ENCODE results near the gene MYO10. TPM values are rescaled to one million over a fixed set of nuclear protein-coding genes. Genes with fewer than 3 reads are reported as not detected.

The MYO10 gene
- polyA plus RNA-seq, 1 donor = 30.7 TPM

DNA sequence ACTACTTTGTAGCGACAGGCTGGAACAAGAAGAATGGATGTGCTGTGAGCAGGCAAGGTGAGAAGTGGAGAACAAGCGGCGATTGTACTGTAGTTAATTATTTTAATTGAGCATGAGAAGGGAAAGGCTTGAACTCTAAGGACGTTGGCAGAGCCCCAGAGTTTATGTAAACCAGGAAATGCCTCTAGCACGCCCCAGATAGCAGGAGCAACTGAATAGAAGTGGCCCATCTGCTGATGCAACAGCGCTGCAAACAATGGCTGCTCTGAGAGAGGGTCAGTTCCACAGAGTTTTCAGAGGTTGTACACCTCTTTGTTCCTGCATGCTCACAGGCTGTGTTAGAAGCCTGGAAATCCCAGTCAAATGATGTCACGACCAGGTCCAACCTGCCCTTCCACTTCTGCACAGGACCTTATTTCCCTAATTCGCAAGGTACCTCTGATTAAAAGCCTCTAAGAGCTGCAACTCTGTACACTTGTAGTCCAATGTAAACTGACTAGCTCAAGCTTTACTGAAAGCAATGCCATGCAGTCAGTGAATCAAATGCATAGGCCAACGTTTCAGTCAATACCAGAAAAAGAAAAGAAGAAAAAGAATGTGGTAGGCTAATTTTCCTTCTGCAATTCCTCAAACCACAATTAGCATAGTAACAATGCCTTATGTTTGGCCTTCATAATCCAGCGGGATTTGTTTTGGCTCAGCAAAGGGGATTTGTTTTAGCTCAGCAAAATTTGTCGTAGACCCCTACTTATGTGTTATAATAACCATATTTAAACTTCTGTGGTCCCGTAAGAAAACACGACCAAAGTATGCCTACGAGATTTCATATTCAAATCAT is 199.7 kb downstream of the MYO10 start:
- Histone ChIP-seq H3K4me3 (ENCODE audit: low read length) (peak overlapping the region; percentile 36), H3K27me3 (ENCODE audit: control insufficient read depth, insufficient read depth, low read length) (no peaks in the 10 kb centered on the region), H3K27ac (ENCODE audit: low read length) (peak overlapping the region; percentile 96), H3K36me3 (ENCODE audit: control insufficient read depth, insufficient read depth, low read length) (peaks cover 18% of the 10 kb centered on the region), H3K9me3 (ENCODE audit: control insufficient read depth, low read depth, low read length) (no peaks in the 10 kb centered on the region), H3K4me1 (ENCODE audit: control insufficient read depth, insufficient read depth, low read length) (peaks cover 26% of the 10 kb centered on the region)
- no CpG with 5 or more reads among the region's 14 CpGs for WGBS (ENCODE audit: insufficient coverage, low lambda C conversion rate)
- peak; percentile 67 to 85 for DNase-seq

DNA sequence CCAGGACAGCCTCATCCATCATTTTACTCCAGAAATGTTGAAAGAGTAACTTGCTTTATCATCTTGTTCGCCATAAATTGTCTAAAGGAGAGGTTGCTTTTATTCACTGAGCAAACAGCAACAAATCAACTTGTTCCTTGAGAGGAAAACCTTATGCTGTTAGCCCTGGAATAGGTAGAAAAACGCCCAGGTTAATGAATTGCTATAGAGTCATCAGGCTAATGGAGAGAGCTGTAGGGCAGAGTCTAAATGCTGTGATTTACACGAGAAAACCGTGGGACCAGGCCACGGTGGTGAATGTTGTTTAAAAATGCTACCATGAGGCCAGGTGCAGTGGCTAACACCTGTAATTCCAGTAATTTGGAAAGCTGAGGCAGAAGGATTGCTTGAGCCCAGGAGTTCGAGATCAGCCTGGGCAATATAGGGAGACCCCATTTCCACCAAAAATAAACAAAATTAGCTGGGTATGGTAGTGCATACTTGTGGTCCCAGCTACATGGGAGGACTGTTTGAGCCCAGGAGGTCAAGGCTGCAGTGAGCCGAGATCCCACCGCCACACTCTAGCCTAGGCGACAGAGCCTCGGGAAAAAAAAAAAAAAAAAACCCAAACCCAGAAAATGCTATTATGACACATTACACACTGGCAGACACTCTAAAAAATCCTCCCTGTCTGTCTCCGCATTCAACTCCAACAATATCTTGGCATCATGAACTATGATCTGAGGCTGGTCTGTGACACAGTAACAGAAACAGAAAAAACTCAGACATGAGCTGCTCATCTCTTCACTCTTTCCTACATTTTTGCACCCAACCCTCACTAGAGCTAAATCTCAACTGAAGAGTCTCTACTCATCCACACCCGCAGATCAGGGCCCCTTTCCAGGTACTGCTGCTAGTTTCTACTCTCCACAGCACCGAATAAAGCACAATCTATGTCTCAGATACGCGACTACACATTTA is 200.7 kb downstream of the MYO10 start:
- peak; percentile 75 to 89 for DNase-seq
- Histone ChIP-seq H3K27me3 (ENCODE audit: control insufficient read depth, insufficient read depth, low read length) (no peaks in the 10 kb centered on the region), H3K4me3 (ENCODE audit: low read length) (peak overlapping the region; percentile 23), H3K36me3 (ENCODE audit: control insufficient read depth, insufficient read depth, low read length) (peaks cover 16% of the 10 kb centered on the region), H3K27ac (ENCODE audit: low read length) (peak overlapping the region; percentile 96), H3K9me3 (ENCODE audit: control insufficient read depth, low read depth, low read length) (no peaks in the 10 kb centered on the region), H3K4me1 (ENCODE audit: control insufficient read depth, insufficient read depth, low read length) (peaks cover 26% of the 10 kb centered on the region)
- 17% methylated on average over 1 of the region's 15 CpGs for WGBS (ENCODE audit: insufficient coverage, low lambda C conversion rate)

DNA sequence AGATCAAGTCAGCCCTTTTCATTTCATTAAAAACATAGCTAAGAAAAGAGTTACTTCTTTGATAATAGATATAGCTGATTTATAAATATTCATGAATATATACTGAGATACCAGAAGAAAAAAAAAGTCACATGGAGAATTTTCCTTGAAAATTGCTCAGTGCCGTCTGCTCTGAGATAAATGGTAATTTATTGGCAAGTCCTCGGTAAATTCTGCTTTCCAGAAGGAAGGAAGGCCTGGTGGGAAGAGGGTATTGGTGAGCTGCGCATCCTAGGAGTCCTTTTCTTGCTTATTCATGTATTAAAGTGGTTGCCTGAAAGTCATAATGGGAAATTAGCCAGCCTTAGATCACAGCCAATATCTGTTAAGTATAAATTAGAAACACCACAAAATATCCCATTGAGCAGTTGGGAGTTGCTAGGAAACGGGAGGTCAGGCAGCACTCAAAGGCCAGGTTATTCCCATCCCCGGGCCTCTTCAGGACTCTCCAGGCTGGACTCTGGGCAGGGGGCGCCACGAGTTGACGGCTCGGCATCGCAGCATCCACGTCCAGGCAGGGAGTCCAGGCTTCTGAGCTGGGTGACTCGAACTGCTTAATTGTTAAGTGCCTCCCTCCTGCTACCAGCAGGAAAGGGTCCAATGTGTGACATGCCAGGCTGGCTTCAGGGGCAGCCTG is 202.6 kb downstream of the MYO10 start:
- no CpG with 5 or more reads among the region's 12 CpGs for WGBS (ENCODE audit: insufficient coverage, low lambda C conversion rate)
- peak in 1 of 2 donors; percentile 50 for DNase-seq
- peak overlapping the region; percentile 96 for H3K27ac ChIP-seq (ENCODE audit: low read length)

DNA sequence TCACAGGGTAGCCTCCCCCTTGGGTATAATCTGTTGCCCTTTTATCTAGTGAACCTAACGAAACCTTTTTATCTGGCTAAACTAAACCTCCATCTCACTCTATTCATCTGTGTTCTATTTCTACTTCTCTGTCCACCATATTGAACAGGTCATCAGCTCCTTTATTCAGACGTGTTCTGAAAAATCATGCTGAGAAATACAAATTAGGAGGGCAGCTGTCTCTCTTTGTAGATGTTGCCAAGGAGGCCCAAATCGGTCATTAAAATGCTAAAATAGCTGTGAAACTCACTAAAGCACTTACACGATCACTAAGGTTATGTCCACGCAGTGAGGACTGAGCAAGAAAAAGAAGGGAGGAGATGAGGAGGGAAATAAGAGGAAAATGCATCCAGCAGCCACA is 203.7 kb downstream of the MYO10 start:
- WGBS (ENCODE audit: insufficient coverage, low lambda C conversion rate) = 90% methylated on average over 2 of the region's 5 CpGs
- H3K4me1 ChIP-seq (ENCODE audit: control insufficient read depth, insufficient read depth, low read length) = peaks cover 26% of the 10 kb centered on the region
- H3K27me3 ChIP-seq (ENCODE audit: control insufficient read depth, insufficient read depth, low read length) = no peaks in the 10 kb centered on the region

More for the DNA sequence above, 202.6 kb downstream of the MYO10 start:
- no peaks in the 10 kb centered on the region for H3K9me3 ChIP-seq (ENCODE audit: control insufficient read depth, low read depth, low read length)
- peaks cover 26% of the 10 kb centered on the region for H3K4me1 ChIP-seq (ENCODE audit: control insufficient read depth, insufficient read depth, low read length)
- H3K27me3 ChIP-seq (ENCODE audit: control insufficient read depth, insufficient read depth, low read length) = no peaks in the 10 kb centered on the region
- peaks cover 17% of the 10 kb centered on the region for H3K36me3 ChIP-seq (ENCODE audit: control insufficient read depth, insufficient read depth, low read length)
- H3K4me3 ChIP-seq (ENCODE audit: low read length) = no peak overlapping the region

DNA sequence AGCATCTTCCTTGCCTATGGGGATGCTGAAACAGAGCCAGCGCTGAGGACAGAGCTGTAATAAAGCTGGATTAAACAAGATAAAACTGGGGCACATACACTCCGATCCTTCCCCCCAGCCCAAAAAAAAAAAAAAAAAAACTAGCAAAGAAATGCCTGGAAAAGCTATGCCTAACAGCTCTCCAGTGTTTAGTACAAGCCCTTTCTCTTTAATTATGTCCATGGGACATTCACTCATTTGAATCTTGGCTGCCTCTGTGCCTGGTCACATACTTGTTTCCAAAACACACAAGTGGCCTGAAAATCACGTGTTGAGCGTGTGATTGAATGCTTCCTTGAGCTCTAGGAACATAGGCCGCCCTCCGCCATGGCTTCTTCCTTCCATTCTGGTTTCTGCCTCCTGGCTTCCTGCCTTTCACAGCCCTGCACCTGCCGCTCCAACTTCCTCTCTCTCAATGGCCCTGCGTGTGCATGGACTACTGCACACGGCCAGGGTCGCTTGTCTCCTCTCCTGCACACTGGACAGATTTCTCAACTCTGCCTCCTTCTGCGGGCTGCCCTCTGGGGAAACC is 208.2 kb downstream of the MYO10 start:
- Histone ChIP-seq H3K4me3 (ENCODE audit: low read length) (no peak overlapping the region), H3K36me3 (ENCODE audit: control insufficient read depth, insufficient read depth, low read length) (peaks cover 17% of the 10 kb centered on the region), H3K9me3 (ENCODE audit: control insufficient read depth, low read depth, low read length) (no peaks in the 10 kb centered on the region), H3K27me3 (ENCODE audit: control insufficient read depth, insufficient read depth, low read length) (no peaks in the 10 kb centered on the region), H3K27ac (ENCODE audit: low read length) (peak overlapping the region; percentile 48), H3K4me1 (ENCODE audit: control insufficient read depth, insufficient read depth, low read length) (no peaks in the 10 kb centered on the region)
- 62% methylated on average over 5 of the region's 11 CpGs for WGBS (ENCODE audit: insufficient coverage, low lambda C conversion rate)
- DNase-seq = peak in 1 of 2 donors; percentile 51

More for the DNA sequence above, 203.7 kb downstream of the MYO10 start:
- Histone ChIP-seq H3K4me3 (ENCODE audit: low read length) (no peak overlapping the region), H3K36me3 (ENCODE audit: control insufficient read depth, insufficient read depth, low read length) (peaks cover 17% of the 10 kb centered on the region), H3K9me3 (ENCODE audit: control insufficient read depth, low read depth, low read length) (no peaks in the 10 kb centered on the region), H3K27ac (ENCODE audit: low read length) (no peak overlapping the region)
- no peak for DNase-seq

DNA sequence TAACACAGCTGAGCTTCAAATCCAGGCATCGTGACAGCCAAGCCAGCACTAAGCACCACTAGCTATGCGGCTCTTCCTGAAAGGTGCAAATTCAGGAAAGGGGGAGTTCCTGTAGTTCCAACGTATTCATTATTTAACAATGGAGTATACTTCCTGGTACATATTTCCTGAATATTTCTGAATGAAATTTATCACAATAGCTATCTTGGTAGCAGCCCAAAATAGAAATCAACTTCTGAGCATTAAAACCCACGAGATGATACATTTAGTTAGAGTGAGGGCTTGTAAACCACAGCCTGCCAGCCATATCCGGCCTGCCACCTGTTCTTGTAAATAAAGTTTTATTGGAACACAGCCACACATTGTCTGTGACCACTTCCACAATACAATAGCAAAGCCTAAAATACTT is 209.5 kb downstream of the MYO10 start:
- peaks cover 10% of the 10 kb centered on the region for H3K36me3 ChIP-seq (ENCODE audit: control insufficient read depth, insufficient read depth, low read length)
- peaks cover 11% of the 10 kb centered on the region for H3K4me1 ChIP-seq (ENCODE audit: control insufficient read depth, insufficient read depth, low read length)
- no peaks in the 10 kb centered on the region for H3K27me3 ChIP-seq (ENCODE audit: control insufficient read depth, insufficient read depth, low read length)
- no peaks in the 10 kb centered on the region for H3K9me3 ChIP-seq (ENCODE audit: control insufficient read depth, low read depth, low read length)
- 90% methylated on average over 2 of the region's 5 CpGs for WGBS (ENCODE audit: insufficient coverage, low lambda C conversion rate)
- H3K4me3 ChIP-seq (ENCODE audit: low read length) = no peak overlapping the region
- DNase-seq = no peak
- no peak overlapping the region for H3K27ac ChIP-seq (ENCODE audit: low read length)

DNA sequence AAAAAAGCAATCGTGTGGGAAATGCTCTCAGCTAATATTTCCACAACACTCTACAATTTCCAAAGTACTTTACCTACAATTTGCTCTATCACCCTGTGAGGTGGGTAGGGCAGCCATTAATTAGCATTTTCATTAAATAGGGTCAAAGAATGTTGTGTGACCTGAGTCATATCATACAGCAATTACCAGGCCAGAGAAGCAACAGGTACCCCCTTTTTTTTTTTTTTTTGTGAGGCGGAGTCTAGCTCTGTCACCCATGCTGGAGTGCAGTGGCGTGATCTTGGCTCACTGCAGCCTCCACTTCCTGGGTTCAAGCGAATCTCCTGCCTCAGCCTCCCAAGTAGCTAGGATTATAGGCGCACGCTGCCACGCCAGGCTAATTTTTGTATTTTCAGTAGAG is 210.5 kb downstream of the MYO10 start:
- no peak for DNase-seq
- Histone ChIP-seq H3K27me3 (ENCODE audit: control insufficient read depth, insufficient read depth, low read length) (no peaks in the 10 kb centered on the region), H3K4me3 (ENCODE audit: low read length) (no peak overlapping the region), H3K4me1 (ENCODE audit: control insufficient read depth, insufficient read depth, low read length) (peaks cover 18% of the 10 kb centered on the region), H3K36me3 (ENCODE audit: control insufficient read depth, insufficient read depth, low read length) (peaks cover 7% of the 10 kb centered on the region), H3K9me3 (ENCODE audit: control insufficient read depth, low read depth, low read length) (no peaks in the 10 kb centered on the region), H3K27ac (ENCODE audit: low read length) (no peak overlapping the region)
- WGBS (ENCODE audit: insufficient coverage, low lambda C conversion rate) = no CpG with 5 or more reads among the region's 7 CpGs

DNA sequence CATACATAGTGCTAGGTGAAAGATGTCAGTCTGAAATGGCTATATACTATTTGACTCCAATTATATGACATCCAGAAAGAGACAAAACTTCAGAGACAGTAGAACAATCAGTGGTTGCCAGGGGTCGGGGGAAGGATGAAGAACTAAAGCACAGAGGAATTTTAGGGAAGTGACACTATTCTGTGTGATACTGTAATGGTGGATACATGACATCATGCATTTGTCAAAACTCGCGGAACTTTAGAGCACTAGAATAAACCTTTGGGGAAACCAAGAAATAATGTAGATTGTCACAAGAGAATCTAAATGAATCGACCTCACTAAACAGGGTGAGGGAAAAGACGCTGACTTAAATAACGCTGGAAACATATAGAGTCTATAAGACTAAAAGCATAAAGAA is 212.3 kb downstream of the MYO10 start:
- Histone ChIP-seq H3K27me3 (ENCODE audit: control insufficient read depth, insufficient read depth, low read length) (no peaks in the 10 kb centered on the region), H3K9me3 (ENCODE audit: control insufficient read depth, low read depth, low read length) (no peaks in the 10 kb centered on the region), H3K4me3 (ENCODE audit: low read length) (no peak overlapping the region), H3K4me1 (ENCODE audit: control insufficient read depth, insufficient read depth, low read length) (peaks cover 28% of the 10 kb centered on the region), H3K36me3 (ENCODE audit: control insufficient read depth, insufficient read depth, low read length) (peaks cover 4% of the 10 kb centered on the region), H3K27ac (ENCODE audit: low read length) (no peak overlapping the region)
- DNase-seq = no peak
- WGBS (ENCODE audit: insufficient coverage, low lambda C conversion rate) = 71% methylated on average over 4 of the region's 6 CpGs

DNA sequence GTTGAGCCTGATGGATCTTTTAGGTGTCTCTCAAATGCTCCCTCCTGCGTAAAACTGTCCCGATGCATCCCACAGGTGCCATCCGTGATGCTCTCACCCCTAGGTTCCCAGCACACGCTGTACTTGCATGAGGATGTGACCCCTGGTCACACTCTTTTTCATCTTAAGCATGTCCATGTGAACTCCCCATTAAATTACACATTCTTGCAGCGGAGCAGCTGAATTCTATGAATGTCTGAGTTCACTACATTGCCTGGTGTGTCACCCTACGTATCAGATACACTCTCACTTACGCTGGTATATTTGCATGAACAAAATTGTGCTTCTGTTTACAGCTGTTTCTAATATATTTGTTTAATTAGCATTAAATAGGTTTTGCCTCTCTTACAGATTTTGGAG is 214.0 kb downstream of the MYO10 start:
- WGBS (ENCODE audit: insufficient coverage, low lambda C conversion rate) = 40% methylated on average over 1 of the region's 7 CpGs
- peaks cover 28% of the 10 kb centered on the region for H3K4me1 ChIP-seq (ENCODE audit: control insufficient read depth, insufficient read depth, low read length)
- peaks cover 4% of the 10 kb centered on the region for H3K36me3 ChIP-seq (ENCODE audit: control insufficient read depth, insufficient read depth, low read length)
- H3K4me3 ChIP-seq (ENCODE audit: low read length) = no peak overlapping the region
- DNase-seq = no peak
- no peaks in the 10 kb centered on the region for H3K27me3 ChIP-seq (ENCODE audit: control insufficient read depth, insufficient read depth, low read length)
- peak overlapping the region; percentile 76 for H3K27ac ChIP-seq (ENCODE audit: low read length)
- peaks cover 6% of the 10 kb centered on the region for H3K9me3 ChIP-seq (ENCODE audit: control insufficient read depth, low read depth, low read length)
